GM12873 (cell line): ENCODE results near the gene PLCL1.

Experiments used
- CTCF ChIP-seq: IDR thresholded peaks from 2 replicates; pipeline ENCODE4 v1.5.1; 2012; ENCODE audit warnings: low read depth, mild to moderate bottlenecking, moderate library complexity, low read length, control low read depth; ENCODE audit not compliant: insufficient read depth; ENCODE audit errors: missing control alignments

The PLCL1 gene

GRCh38 chr2:197838036-197838435, 33.6 kb downstream of the PLCL1 start:
- TF ChIP-seq CTCF, result no peak

- TF ChIP-seq CTCF, result no peak
Measured at GRCh38 chr2:197838579-197838978, 34.2 kb downstream of the PLCL1 start.

- no peak for TF ChIP-seq CTCF
Measured at GRCh38 chr2:197839327-197839726, 34.9 kb downstream of the PLCL1 start.

- no peak for TF ChIP-seq CTCF
Measured at GRCh38 chr2:197839856-197840255, 35.5 kb downstream of the PLCL1 start.

GRCh38 chr2:197846128-197846527, 41.7 kb downstream of the PLCL1 start:
- no peak for TF ChIP-seq CTCF

GRCh38 chr2:197846777-197847176, 42.4 kb downstream of the PLCL1 start:
- TF ChIP-seq CTCF, result no peak

GRCh38 chr2:197847651-197848401, 43.4 kb downstream of the PLCL1 start:
- TF ChIP-seq CTCF, result no peak
